GM15510 (cell line): ENCODE measurements around the gene CNNM1.

Source experiments
- POLR2A ChIP-seq: IDR thresholded peaks from 3 replicates; pipeline ENCODE4 v1.6.1; 2011; ENCODE audit warnings: borderline replicate concordance; ENCODE audit not compliant: insufficient read length; ENCODE audit errors: extremely low read depth

The CNNM1 gene

DNA sequence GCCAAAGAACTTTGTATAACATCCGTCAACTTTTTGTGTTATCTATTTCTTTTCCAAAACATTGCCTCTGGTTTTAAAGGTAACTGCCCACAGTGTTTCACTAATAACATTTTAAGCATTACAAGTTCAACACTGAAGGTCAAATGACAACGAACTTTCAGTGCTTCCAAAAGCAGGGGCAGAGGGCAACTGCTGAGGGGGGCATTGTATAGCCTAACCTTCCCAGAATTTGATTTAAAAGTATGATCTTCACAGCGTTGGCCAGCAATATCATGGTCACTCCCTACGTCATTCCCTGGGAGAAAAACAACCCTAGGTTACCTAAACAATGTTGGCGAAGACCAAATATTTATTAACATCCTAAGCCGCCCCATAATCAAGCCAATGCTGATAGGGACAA lies 103.7 kb downstream of the CNNM1 start:
- TF ChIP-seq POLR2A: no peak

- no peak for TF ChIP-seq POLR2A
Measured at GRCh38 chr10:99433378-99434020, 104.3 kb downstream of the CNNM1 start.

DNA sequence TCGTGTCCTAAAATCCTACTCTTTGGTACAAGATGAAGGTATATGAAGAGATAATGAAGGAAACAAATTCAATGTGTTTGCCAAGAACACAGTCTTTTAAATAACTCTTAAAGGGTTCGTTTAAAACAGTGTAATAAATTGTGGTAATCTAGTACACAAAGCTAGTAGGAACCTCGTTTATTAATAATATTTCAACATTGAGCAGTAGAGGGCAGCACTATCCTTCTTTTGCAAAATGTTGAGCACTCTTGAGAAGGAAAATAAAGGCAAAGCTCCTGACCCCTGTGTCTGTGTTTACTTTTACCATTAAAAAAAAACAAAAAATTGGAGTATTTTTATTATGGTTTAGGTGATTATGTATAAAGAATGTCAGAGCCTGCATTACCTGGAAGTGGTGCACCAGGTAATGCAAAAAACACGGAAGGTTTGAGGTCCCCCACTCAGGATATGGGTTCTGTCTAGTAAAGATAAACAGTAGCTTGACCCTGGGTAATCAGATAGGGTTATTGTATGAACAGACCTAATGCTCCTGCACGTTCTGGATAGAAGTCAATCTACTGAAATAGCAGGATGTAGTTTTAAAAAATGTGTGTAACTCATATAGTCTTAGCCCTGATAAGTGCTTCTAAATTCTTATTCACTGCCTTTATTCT lies 107.0 kb downstream of the CNNM1 start:
- no peak for TF ChIP-seq POLR2A

GRCh38 chr10:99438890-99439289 lies 109.7 kb downstream of the CNNM1 start:
- no peak for TF ChIP-seq POLR2A

GRCh38 chr10:99442394-99442793 lies 113.2 kb downstream of the CNNM1 start:
- no peak for TF ChIP-seq POLR2A

- no peak for TF ChIP-seq POLR2A
Measured at GRCh38 chr10:99443500-99443899, 114.3 kb downstream of the CNNM1 start.
